ENCODE measurements around the gene VCAN.
A peak's percentile ranks its signal among the peaks of the same experiment; 100 is the strongest.

The VCAN gene

DNA sequence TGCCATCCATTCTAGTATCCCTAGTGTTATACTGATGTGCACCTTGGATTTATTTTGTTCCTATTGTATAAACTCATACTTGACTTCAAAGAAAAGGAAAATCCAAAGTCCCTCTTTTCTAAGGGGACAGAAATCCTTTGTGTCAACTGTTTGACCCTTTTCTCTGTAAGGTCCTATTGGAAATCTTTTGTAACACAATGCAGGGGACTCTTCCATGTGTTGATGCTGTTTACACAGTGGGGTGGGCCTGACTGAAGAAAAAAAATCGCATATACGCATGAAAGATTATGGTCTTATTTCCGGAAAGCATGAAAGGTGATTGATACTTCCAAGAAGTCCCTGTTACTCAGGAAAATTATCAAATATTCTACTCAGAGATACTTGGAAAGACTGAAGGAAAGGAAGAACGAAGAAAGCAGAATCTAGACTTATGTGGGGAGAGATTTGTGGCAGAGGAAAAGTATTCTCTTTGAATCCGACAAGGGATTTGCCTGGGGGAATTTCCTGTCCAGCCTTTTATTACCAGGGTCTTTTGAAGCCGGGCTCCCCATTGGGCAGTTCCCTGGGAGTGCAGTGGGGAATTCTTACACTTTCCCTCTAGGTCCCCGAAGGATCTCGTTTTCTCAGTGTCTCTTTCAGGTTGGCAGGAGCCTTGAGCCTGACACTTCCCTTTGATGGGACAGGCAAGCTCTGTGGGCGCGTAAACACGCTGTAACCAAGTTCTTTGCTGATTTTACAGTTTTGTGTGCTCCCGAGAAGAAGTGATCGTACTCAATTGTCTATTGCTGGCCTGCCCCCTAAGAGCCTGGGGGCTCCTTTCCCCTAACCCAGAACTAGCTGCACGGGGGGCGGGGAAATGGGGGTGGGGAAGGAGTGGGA, 779 bp upstream of the VCAN start:
- DNase-seq: peak; percentile 54

DNA sequence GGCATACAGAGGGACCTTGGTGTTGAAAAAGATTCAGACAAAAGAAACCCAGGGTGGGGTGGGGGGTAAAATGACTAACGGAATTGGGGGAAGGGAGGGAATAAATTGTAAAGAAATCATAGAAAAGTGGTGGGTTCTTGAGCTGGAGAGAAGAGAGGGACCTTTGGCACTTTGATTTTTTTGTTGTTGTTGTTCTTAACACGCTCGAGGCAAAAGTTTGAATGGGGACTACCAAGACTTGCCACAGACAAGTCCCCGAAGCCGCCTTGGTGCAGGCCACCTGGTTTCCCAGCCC, 616 bp downstream of the VCAN start:
- peak; percentile 42 for DNase-seq

DNA sequence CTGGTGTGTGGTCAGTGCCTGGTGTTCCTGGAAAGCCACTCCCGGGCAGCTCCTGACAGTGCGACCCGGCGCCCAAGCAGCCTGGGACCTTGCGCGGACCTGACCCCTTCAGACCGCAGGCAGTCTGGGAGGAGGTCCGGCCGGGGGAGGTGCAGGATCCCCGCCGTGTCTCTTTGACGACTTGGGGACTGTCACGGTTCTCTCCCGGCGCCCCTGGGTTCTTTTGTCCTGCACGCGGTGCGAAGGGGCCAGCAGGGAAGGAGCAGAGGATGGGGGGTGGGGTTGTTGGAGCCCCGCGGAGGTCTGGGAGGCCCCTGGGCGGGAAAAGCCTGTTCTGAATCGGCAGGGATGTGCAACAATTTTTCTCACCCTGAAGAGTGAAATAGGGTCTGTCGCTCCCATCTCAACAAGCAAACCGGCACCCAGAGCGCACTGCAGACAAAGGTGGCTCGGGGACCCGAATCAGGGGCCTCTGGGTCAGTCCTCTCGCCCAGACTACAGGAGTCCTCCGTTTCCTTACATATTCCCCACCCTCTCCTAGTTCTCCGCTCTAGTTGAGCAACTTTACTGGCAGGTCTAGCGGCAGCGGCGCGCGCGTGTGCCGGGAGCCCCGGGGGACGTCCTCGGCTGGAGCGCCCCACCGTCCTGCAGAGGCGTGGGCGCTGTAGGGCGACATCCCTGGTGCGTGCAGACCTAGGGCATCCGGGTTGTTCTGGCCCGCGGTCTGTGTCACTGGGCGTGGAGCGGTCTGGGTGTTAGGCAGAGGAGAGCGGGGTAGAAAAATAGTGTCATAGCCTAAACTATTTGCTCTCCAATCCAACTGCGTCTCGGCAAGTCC, 1.2 kb downstream of the VCAN start:
- DNase-seq: peak; percentile 67

DNA sequence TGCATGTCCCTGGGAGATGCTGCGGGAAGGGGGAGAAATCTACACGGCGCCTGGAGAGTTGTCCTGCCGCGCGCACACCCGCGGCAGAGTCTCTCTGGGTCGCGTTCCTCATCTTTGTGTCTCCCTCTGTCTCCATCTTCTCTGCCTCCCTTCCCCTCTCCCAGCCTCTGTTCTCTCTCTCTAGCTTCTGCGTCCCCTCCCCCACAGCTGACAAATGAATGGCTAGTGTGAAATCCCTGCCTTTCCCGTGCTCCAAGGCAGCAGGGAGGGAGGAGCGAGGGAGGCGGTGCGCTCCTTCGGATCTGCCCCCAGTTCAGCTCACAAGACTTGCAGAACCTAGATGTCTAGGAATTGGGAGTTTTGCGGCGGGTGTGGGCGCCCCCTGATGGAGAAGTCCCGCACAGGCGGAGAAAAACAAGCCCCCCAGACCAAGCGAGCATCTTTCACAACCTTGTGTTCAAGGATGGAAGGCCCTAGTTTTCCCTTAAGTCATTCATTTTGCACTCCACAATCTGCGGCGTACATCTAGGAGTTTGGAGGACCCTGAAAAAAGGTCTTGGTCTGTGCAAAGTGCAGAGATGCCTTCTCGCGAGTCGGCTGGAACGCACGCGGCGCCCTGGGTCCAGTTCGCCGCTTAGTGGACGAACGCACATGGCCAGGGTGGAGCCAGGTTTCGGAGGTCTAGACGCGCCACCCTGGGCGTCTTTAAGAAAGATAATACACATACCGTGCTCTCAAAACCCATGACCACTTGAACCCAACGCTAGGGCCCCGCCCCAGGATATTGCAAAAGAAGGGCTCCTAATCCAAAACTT, 2.0 kb downstream of the VCAN start:
- peak; percentile 89 for DNase-seq

DNA sequence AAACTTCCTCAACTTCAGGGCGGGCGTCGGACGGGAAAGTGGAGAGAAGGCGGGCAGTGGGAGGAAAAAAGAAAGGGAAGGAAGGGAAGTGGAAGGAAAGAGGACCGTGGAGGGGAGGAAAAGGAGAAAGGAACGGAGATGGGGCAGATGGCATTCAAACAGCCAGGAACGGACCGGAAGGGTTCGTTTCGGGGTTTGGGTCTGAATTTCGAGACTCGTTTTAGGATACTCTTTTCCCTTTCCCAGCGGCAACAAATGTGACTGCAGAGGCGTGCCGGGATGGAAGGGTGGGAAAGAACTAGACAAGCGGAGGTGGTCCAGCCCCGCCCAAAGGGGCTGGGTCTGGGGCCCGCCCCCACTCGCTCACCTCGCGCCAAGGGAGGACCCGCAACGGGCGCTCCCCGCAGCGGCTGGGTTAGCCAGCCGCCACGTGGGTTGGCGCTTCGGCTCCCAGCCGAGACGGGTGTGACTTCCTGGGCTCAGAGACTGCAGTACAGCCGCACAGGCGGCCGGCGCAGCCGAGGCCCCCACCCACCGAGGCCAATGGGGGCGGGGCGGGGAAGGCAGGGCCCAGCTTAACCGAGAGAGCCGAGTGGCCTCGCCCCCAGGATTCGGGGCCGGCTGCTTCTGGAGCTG, 2.7 kb downstream of the VCAN start:
- peak; percentile 91 for DNase-seq

DNA sequence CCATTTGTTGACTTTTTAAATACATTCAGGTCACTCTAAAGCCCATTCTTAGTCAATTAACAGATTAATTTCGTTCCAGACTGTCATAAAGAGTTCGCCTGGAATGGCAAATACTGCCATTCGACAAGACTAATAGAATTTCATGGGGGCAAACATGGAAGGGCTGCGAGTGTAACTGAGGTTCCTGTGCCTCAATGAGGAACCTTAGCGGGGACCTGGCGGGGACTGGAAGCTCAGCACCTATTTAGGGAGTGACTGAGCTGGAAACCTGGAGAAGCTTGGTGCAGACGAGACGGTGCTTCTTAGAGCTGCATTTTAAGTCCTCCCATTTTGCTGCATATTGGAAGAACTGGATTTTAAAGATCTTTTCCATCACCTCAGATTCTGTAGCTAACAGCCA, 3.4 kb downstream of the VCAN start:
- DNase-seq: peak; percentile 24

DNA sequence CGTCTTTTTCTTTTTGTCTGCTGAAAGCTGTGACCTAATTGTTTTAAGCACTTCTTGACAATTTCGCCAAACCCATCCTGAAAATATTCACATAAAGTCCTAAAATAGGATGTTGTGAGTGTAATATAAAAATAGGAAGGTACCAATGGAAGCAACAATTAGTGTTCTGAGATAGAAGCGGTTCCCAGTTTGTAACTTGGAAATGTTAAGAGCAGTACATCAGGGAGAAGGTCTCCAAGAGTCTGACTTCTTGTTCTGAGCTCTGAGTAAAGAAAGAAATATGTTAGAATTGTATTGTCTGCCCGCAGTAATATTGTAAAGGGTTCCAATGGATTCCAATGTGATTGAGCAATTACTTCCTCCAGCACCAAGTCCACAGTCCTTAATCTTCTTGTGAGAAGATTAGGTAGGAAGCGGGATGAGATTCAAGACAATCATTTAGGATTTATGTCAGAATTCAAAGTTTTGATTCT, 3.9 kb downstream of the VCAN start:
- no peak for DNase-seq

DNA sequence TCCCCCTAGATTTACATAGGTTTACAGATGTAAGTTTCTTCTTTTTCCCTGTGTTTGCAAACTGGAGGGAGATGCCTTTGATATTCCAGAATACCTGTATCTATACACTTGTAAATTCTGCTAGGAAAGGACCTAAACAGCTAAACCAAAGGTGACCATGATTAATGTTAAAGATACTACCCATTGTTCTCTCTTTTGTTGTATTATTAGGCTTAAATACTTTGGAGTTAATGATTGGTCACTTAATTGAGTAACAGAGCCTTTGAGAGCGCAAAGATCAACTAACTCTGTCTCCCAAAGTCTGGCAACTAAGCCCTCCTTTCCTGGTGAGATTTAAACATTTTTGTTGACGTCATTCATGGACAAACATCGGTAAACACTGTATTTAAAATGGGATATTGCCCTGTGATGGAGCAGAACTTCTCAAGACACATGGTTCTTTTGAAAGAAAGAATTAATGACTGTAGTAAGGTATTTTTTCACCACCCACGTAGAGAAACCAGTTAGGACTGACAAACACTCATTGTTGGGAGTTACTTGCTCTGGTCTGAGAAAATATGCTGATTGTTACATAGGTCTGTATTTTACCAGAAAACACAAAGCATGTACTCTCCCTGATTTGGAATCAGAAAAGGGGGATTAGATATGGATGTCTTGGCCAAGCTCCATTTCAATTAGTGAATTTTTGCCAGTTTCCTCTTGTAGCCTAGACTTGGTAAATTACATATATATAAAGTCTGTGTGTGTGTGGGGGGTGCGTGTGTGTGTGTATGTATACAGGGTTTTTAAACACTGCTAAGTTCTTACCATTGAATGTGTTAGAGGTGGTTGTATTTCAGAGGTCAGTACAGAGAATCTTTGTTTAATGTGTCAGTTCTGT, 4.6 kb downstream of the VCAN start:
- DNase-seq: no peak

DNA sequence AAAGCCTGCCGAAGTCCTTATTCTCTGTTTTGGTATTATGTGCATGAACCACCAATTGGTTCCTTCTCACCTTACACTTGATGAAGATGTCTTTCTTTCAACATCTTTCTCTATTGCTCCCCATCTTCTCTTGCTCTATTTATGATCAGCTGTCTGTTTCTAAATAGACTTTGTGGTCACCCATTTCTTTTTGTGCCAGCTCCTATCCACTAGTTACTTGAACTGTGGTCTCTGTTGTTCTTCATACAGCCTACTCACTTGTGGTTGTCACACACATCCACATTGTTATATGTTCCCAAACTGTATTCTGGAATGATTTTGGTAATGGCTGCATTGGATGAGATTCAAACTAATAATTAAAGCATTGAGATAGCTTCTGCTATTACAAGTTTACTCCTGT, 11.4 kb downstream of the VCAN start:
- no peak for DNase-seq

DNA sequence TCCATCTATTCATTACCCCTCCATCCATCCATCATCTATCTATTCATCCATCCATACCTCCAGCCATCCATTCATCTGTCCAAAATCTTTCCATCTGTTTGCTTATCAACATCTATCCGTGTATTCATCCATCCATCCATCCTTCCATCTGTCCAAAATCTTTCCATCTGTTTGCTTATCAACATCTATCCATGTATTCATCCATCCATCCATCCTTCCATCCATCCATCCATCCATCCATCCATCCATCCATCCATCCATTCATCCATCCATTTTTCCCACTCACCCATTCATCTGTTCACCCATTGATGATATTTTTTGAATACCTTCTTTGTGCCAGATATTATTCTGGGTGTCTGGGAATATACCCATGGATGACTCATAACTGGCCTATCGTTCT, 12.8 kb downstream of the VCAN start:
- DNase-seq: no peak

DNA sequence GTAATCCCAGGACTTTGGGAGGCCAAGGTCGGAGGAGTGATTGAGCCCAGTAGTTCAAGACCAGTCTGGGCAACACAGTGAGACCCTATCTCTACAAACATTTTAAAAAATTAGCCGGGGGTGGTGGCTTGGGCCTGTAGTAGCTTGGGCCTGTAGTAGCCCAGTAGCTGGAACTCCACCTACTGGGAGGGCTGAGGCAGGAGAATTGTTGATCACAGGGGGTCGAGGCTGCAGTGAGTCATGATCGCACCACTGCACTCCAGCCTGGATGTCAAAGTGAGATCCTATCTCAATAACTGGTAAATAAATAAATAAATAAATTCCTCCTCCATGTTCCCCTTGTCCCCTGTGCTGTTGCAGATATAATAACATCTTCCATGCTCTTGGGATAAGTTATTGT, 14.3 kb downstream of the VCAN start:
- DNase-seq: no peak

DNA sequence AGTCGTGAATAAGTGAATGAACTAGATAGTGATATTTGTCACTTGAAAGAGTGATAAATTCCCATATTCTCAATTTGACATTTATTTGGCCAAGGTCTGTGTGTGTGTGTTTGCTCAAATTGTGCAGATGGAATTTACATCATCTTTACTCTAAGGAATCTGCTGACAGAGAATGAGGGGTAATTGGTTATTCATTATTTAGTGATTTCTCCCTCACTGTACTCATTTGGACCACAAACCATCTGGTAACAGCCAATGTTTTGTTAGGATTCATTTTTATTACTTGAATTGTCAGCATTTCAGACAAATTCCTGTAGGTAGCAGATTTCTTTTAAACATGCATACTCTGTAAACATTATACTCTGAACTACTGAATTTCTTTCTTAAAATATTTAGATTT, 15.6 kb downstream of the VCAN start:
- DNase-seq: no peak

DNA sequence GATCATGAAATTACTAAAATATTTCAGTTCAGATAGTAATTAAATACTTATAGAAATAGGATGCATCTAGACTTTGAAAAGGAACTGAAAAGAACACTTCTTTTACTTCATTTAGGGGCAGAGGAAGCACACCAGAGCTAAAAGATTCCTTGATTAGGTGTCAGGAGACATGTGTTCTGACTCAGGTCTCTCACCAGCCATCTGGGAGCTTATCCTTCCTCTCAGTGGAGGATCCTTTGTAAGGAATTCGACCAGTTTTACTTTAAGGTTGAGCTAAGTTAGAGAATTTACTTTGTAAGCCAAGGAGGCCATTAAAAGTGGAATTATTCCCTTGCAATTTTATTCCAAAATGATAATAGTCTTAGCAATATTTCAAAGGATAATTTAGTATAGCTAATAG, 16.7 kb downstream of the VCAN start:
- DNase-seq: no peak

DNA sequence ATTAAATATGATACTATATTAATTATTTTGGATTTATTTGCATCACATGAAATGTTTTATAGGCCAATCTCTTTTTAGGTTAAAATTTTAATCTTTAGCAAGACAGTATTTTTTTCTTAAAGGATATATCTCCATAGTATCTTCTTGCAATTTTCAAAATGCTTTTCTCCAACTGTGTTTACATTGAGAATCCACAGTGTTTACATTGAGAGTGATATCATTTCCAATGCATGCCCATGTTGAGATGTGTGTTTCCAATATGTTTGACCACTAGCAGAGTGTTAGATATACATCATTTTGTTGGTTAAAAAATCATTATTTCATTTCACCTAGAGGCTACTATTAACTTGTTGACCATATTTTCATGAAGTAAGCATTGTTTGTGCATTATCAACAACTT, 17.3 kb downstream of the VCAN start:
- DNase-seq: no peak

DNA sequence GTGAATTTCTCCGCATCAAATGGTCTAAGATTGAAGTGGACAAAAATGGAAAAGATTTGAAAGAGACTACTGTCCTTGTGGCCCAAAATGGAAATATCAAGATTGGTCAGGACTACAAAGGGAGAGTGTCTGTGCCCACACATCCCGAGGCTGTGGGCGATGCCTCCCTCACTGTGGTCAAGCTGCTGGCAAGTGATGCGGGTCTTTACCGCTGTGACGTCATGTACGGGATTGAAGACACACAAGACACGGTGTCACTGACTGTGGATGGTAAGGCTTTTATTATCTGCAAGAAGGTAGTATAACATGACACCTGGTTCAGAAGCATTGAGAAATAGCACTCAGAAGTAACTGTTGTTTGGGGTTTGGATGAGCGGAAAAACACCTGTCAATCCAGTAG, 18.7 kb downstream of the VCAN start:
- DNase-seq: no peak

DNA sequence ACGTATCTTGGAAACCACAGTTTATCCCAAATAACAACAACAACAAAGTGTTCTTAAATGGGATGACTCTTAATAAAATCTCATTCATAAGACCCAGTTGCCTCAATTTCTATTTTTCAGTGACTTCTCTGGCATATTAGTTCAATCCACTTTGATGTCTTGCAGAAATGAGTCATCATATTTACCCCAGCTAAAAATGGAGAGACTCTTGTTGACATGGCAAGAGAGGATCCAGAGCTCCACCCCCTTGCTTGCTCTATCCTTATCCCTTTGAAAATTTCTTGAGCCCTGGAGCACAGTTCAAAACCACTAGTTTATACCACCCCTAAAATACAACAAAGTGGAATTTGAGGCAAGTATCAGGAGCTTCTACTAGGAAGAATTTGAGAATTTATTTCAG, 20.8 kb downstream of the VCAN start:
- no peak for DNase-seq

DNA sequence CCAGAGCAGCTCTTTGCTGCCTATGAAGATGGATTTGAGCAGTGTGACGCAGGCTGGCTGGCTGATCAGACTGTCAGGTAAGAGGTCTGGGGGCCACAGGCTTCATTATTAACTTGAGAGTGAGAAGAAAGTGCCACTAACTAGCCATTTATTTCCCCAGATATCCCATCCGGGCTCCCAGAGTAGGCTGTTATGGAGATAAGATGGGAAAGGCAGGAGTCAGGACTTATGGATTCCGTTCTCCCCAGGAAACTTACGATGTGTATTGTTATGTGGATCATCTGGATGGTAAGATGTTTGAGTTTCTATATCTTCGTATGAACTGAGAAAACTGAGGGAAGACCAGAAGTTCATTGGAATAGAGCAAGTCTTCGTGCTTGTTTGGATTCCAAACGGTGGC, 22.1 kb downstream of the VCAN start:
- DNase-seq: no peak

DNA sequence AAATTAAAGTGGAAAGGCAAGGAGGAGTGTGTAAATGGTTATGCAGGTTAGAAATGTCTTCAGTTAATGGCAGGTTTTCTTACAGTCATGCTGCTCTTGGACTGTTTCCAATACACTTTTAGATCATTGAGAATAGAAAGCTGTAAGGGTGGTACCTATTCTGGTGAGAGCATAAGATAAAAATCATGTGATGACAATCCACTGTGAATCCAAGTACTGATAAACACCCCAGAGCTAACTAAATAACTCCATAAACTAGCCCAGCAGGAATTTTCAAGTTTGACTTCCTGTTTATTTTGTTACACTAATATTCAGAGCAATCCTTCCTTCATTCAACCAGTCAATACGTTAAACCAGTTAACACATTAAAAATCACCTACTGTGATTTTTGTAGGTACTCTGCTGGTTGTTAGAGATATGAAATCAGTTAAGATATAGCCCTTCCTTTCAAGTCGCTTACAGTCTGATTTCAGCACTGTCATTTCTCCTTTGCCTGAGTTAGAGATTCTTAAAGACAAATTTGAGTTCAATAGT, 22.6 kb downstream of the VCAN start:
- peak; percentile 17 for DNase-seq

DNA sequence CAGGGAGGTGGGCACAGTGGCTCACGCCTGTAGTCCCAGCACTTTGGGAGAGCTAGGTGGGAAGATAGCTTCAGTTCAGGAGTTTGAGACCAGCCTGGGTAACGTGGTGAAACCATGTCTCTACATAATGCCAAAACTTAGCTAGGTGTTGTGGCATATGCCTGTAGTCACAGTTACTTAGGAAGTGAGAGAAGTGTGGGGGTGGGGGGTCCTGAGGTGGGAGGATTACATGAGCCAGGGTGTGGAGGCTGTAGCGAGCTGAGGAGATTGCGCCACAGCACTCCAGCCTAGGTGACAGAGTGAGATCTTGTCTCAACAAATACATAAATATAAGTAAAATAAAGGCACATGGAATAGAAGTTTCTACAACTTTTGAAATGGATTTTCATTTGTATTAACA, 23.1 kb downstream of the VCAN start:
- no peak for DNase-seq

DNA sequence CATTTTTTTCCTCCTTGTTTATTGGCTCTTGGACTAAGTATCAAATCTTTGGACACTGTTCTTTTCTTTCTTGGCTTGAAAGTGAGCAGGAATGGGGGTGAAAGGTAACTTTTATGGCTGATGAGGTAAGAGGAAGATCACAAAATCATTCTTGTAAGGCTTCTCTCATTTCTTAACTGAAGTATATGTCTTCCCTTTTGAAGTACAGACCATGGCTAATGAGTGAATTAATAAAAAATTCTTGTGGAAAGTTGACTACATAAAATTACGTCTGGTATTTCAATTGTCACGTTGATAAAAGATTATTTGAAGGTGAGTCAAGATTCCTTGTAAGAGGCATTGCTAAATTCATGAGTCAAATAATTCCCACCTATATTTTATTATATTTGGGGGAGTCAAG, 25.1 kb downstream of the VCAN start:
- DNase-seq: no peak

DNA sequence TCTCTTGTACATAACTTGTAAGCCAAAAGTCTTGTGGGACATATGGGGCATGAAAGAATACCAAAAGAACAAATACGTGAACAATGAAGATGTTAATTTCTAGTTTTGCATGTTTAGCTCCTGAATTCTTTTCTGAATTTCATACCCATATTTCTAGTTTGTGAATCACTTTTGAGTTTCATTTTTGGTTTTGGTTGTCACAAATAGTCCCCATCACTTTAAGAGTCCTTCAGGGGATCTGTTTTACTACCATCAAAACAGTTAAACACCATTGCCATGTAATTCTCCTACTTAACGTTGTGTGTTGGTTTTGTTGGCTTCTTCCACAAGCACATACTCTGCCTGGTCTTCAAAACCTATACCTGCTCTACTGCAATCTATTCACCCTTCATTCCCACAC, 27.0 kb downstream of the VCAN start:
- no peak for DNase-seq

DNA sequence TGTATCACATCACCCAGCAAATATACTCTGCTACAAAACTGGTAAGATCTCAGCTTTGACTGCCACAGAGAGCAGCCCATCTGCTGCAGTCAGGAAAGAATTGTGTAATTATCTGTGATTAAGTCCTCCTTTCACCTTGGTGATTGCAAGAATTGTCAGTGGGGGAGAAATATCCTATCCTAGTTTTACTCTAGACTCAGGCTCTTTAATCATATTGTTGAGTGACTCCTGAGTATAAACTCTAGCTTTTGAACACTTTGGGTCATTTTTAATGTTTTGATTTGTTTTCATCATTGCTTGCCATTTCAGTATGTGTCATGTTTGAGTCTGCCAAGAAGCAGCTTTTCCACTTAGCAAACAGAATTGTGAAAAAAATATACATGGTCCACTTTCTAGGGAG, 32.1 kb downstream of the VCAN start:
- DNase-seq: peak; percentile 75

Measured in NCI-H69 (cell line).